ENCODE results near the gene GRID2. TPM values are rescaled to one million over a fixed set of nuclear protein-coding genes. Genes with fewer than 3 reads are reported as not detected.

Gene GRID2
- total and polyA plus RNA-seq, 12 donors = 0.01 to 0.07 (median 0.07) TPM; not detected in 9

DNA sequence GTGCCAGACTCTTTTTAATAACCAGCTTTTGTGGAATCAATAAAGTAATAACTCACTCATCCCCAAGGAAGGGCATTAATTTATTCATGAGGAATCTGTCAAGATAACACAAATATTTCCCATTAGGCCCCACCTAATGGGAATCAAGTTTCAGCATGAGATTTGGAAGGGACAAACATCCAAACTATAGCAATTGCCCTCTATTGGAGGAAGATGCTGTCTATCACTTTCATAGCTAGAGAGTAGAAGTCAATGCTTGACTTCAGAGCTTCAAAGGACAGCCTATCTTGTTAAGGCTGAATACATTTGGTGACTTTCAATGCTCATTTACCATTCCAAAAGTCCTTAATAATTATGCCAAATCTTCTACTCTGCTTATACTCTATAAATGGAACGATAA is 1439.9 kb downstream of the GRID2 start:
- WGBS, 2 donors = 86 to 97% methylated on average over 1 of the region's 1 CpG
- H3K27ac ChIP-seq = no peak overlapping the region
- ATAC-seq (no peak), DNase-seq (no peak)
- intact Hi-C loops (cut with DNase I) = no loop called here
- H3K27me3 ChIP-seq = no peaks in the 10 kb centered on the region
- TF ChIP-seq, protein P1, sequence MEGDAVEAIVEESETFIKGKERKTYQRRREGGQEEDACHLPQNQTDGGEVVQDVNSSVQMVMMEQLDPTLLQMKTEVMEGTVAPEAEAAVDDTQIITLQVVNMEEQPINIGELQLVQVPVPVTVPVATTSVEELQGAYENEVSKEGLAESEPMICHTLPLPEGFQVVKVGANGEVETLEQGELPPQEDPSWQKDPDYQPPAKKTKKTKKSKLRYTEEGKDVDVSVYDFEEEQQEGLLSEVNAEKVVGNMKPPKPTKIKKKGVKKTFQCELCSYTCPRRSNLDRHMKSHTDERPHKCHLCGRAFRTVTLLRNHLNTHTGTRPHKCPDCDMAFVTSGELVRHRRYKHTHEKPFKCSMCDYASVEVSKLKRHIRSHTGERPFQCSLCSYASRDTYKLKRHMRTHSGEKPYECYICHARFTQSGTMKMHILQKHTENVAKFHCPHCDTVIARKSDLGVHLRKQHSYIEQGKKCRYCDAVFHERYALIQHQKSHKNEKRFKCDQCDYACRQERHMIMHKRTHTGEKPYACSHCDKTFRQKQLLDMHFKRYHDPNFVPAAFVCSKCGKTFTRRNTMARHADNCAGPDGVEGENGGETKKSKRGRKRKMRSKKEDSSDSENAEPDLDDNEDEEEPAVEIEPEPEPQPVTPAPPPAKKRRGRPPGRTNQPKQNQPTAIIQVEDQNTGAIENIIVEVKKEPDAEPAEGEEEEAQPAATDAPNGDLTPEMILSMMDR (IDR thresholded peaks at IDR 0.05) = no peak
- H3K4me1 ChIP-seq = no peaks in the 10 kb centered on the region
- H3K4me3 ChIP-seq = no peak overlapping the region
- no peaks in the 10 kb centered on the region for H3K36me3 ChIP-seq
- H3K9me3 ChIP-seq = peaks cover 0 to 7% (median 0%) of the 10 kb centered on the region in 11 donors

DNA sequence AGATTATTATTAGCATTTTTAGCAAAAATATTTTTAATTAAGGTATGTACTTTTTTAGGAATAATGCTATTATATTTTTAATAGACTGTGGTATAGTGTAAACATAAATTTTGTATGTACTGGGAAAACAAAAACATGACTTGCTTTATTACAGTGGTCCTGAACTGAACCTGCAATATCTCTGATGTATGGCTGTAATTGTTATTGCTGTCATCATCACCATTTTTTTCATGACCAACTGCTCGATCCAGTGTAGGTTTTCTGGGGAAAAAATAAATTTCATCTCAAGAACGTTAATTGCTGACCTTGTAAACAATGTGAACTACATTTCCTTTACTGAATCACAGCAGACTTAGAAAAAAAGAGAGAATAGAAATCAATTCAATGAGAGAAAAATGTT is 1441.2 kb downstream of the GRID2 start:
- TF ChIP-seq, protein P1 (IDR thresholded peaks at IDR 0.05) = no peak
- intact Hi-C loops (cut with DNase I) = no loop called here
- H3K36me3 ChIP-seq = no peaks in the 10 kb centered on the region
- no peaks in the 10 kb centered on the region for H3K27me3 ChIP-seq
- no peak for DNase-seq
- 34 to 38% methylated on average over 2 of the region's 2 CpGs for WGBS, 2 donors
- H3K9me3 ChIP-seq = peaks cover 0 to 7% (median 0%) of the 10 kb centered on the region in 11 donors
- no peak overlapping the region for H3K4me3 ChIP-seq
- ATAC-seq = no peak
- no peaks in the 10 kb centered on the region for H3K4me1 ChIP-seq
- H3K27ac ChIP-seq = no peak overlapping the region

- intact Hi-C loops (cut with DNase I) = no loop called here
- no peaks in the 10 kb centered on the region for H3K36me3 ChIP-seq
- TF ChIP-seq, protein P1 (IDR thresholded peaks at IDR 0.05) = no peak
- no peak overlapping the region for H3K4me3 ChIP-seq
- no peaks in the 10 kb centered on the region for H3K27me3 ChIP-seq
- DNase-seq (no peak), ATAC-seq (no peak)
- H3K9me3 ChIP-seq = peaks cover 0 to 7% (median 0%) of the 10 kb centered on the region in 11 donors
- no peak overlapping the region for H3K27ac ChIP-seq
- H3K4me1 ChIP-seq = no peaks in the 10 kb centered on the region
Observed at GRCh38 chr4:93746031-93746430, 1442.3 kb downstream of the GRID2 start.

DNA sequence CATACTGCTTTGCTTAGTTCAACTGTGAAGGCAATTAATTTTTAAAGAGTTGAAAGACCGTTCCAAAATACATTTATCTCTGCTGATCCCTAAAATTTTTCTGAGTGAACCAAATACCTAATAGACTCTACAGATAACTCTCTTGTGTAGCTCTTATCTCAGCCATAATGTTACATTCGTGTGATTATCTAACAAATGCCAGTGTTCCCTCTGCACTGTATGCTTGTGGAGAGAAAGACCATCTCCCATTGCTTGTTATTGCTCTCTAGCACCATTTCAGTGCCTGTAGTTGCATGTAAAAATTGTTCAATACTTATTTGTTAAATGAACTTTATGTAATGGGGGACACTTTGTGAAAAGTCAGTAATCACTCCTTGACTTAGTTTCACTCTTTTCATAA is 1443.5 kb downstream of the GRID2 start:
- Histone ChIP-seq H3K27me3 (no peaks in the 10 kb centered on the region), H3K9me3 (peaks cover 0 to 7% (median 0%) of the 10 kb centered on the region in 11 donors), H3K36me3 (no peaks in the 10 kb centered on the region), H3K4me3 (no peak overlapping the region), H3K4me1 (no peaks in the 10 kb centered on the region), H3K27ac (no peak overlapping the region)
- TF ChIP-seq, protein P1 (IDR thresholded peaks at IDR 0.05) = no peak
- intact Hi-C loops (cut with DNase I) = no loop called here
- no peak for ATAC-seq
- no peak for DNase-seq
- WGBS, 2 donors = 32 to 35% methylated on average over 2 of the region's 2 CpGs

Data from heart right ventricle (tissue), 16 donors.